Skeletal muscle tissue (tissue), 4 donors: Measurements from ENCODE around the gene CORO2A. TPM values are rescaled to one million over a fixed set of nuclear protein-coding genes. Genes with fewer than 3 reads are reported as not detected.
"Not testable (repeated sequence)": the region's sequence is repeated elsewhere in the genome, so short reads cannot be mapped to it uniquely, and the experiment has no call there.

Source experiments
- H3K27ac ChIP-seq: one replicate; pipeline ENCODE4 v1.7.0; 2013; ENCODE audit warnings: mild to moderate bottlenecking, low read depth, low read length, inconsistent platforms
- H3K27me3 ChIP-seq, 3 donors: one replicate each; pipeline ENCODE4 v1.7.0; 2013; ENCODE audit warnings: low read length in 3 of 3; ENCODE audit not compliant: control insufficient read depth in 3 of 3, insufficient read depth in 3 of 3
- H3K36me3 ChIP-seq, 3 donors: one replicate each; pipeline ENCODE4 v1.7.0; 2013; ENCODE audit warnings: low read length in 3 of 3; ENCODE audit not compliant: control insufficient read depth in 3 of 3, insufficient read depth in 3 of 3
- H3K4me1 ChIP-seq, 3 donors: one replicate each; pipeline ENCODE4 v1.7.0; 2013; ENCODE audit warnings: low read length in 3 of 3, mild to moderate bottlenecking in 3 of 3; ENCODE audit not compliant: control insufficient read depth in 3 of 3, insufficient read depth in 3 of 3
- H3K4me3 ChIP-seq, 3 donors: one replicate each; pipeline ENCODE4 v1.7.0; 2013; ENCODE audit warnings: low read length in 3 of 3
- H3K9ac ChIP-seq, 3 donors: one replicate each; pipeline ENCODE4 v1.7.0; 2013; ENCODE audit warnings: low read length in 3 of 3, mild to moderate bottlenecking in 3 of 3, moderate library complexity in 2 of 3, low read depth in 1 of 3
- H3K9me3 ChIP-seq, 3 donors: one replicate each; pipeline ENCODE4 v1.7.0; 2013; ENCODE audit warnings: low read length in 3 of 3; ENCODE audit not compliant: control insufficient read depth in 3 of 3
- total RNA-seq: library from RNA; depleted of rRNA; stranded (reverse); fragments of >200 nt; gene quantifications from one replicate; pipeline ENCODE4 v1.2.3, GENCODE V29; 2014
- donor health status: Osteomylitis.

CORO2A gene
- total RNA-seq, 1 donor from 2014 or later, result under 0.01 TPM

DNA sequence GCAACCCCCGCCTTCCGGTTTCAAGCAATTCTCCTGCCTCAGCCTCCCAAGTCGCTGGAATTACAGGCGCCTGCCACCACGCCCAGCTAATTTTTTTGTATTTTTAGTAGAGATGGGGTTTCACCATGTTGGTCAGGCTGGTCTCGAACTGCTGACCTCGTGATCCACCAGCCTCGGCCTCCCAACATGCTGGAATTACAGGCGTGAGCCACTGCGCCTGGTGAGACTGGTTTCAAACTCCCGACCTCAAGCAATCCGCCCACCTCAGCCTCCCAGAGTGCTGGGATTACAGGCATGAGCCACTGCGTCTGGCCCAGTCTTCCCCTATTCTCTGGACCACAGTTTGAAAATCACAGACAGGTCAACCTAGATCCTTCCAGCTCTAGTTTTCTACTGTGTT lies 68.3 kb downstream of the CORO2A start:
- not testable (repeated sequence) for H3K4me3 ChIP-seq, H3K27ac ChIP-seq, H3K36me3 ChIP-seq, H3K9ac ChIP-seq, H3K9me3 ChIP-seq, H3K4me1 ChIP-seq
- peaks cover 0 to 10% (median 5%) of the 10 kb centered on the region in 3 donors for H3K27me3 ChIP-seq

GRCh38 chr9:98121058-98121457 lies 71.4 kb downstream of the CORO2A start:
- no peaks in the 10 kb centered on the region for H3K36me3 ChIP-seq
- no peak overlapping the region for H3K4me3 ChIP-seq
- no peaks in the 10 kb centered on the region for H3K9me3 ChIP-seq
- H3K4me1 ChIP-seq, result peaks cover 4 to 14% (median 9%) of the 10 kb centered on the region in 3 donors
- no peak overlapping the region for H3K27ac ChIP-seq
- H3K27me3 ChIP-seq, result peaks cover 0 to 23% (median 9%) of the 10 kb centered on the region in 3 donors
- no peak overlapping the region for H3K9ac ChIP-seq

- Histone ChIP-seq H3K36me3 (no peaks in the 10 kb centered on the region), H3K4me1 (peaks cover 4 to 14% (median 9%) of the 10 kb centered on the region in 3 donors), H3K27ac (no peak overlapping the region), H3K4me3 (no peak overlapping the region), H3K9me3 (no peaks in the 10 kb centered on the region), H3K9ac (no peak overlapping the region), H3K27me3 (peaks cover 0 to 23% (median 9%) of the 10 kb centered on the region in 3 donors)
Observed at GRCh38 chr9:98120476-98120875, 72.0 kb downstream of the CORO2A start.

DNA sequence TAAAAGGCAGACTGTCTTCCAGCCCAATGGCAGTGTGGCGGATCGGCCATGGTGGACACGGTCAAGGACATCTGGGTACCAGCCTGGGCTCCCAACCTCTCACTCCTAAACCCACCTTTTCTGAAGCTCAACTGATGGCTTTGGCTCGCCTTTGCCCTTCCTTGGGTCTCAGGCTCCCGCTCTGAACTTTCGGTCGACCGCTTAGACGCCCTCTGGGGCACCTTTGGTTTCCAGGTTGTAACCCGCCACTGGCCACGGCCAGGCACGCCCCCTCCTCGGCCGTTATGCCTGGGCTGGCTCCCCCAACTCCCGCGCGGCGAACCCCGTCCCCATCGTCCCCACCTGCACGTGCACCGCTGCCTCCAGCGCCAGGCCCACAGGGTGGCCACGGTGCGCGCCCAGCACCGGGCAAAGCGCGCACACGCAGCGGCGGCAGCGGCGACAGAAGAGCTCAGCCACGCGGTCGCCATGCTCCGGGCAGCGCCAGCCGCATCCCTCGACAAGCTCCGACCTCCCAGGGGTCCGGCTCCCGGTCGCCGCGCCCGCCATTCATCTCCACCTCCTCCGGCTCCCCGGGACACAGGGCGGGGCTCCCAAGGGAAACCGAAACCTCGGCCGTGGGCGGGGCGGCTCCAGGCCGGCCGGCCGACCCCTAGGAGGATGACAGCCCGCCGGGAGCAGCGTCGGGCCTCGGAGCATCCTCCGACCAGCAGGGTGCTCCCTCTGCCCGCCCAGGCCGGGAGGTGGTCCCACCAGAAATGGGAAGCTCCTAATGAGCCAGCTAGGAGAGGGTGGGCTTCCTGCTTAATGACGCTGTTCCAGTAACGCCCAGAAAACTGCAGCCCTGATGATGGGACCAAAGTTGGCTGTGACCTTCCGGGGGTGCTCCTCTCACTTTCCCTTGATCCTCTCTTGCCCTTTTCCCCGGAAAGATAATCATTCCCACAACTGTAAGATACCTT lies 73.5 kb downstream of the CORO2A start, which contains the start of gene TRIM14:
TSS of gene TRIM14 (minus strand) at position 583 of the 962 bp plus-strand sequence. CDS start at position 549, 34 bp downstream.
- Histone ChIP-seq H3K9ac (peak within 1 kb of the TSS; percentile 40 to 50 (median 43)), H3K36me3 (no peaks in the 10 kb centered on the region), H3K4me3 (peak within 1 kb of the TSS; percentile 69 to 74 (median 71)), H3K4me1 (peaks cover 4 to 14% (median 9%) of the 10 kb centered on the region in 3 donors), H3K9me3 (no peaks in the 10 kb centered on the region), H3K27ac (peak within 1 kb of the TSS; percentile 9), H3K27me3 (peaks cover 0 to 23% (median 9%) of the 10 kb centered on the region in 3 donors)

DNA sequence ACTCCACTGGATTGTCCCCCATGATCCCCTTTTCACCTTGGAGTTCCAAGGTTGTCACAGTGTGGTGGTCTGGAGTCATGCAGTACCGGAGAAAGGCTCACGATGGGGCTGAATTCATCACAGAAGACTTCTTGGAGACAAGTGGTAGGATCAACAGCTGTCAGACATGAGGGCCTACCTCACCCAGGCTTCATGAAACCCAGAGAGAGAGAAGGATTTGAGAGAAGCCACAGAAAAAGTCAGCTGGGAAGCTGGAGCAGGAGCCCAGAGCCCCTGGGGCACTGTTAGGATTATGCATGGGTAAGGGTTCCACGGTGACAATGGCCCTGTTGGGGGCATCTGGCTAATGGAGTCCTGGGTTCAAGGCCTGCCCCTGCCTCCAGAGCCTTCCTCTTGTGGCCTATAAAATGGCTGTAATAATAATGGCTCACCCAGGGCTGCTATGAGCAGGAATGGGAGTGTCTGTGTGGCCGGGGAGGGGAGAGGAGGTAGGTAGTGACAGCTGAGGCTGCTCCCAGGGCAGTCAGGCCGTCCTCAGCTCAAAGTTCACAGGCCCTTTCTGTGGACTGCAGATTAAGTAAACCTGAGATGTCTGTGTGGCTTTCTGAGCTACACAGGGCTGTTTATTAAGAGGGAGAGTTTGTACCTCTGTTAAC lies 74.3 kb downstream of the CORO2A start:
- Histone ChIP-seq H3K4me1 (peaks cover 4 to 14% (median 9%) of the 10 kb centered on the region in 3 donors), H3K27ac (peak overlapping the region; percentile 9), H3K9ac (no peak overlapping the region)

GRCh38 chr9:98117097-98117496 lies 75.3 kb downstream of the CORO2A start:
- H3K4me3 ChIP-seq, H3K27ac ChIP-seq, H3K9ac ChIP-seq, H3K36me3 ChIP-seq, H3K9me3 ChIP-seq: not testable (repeated sequence)
- peaks cover 0 to 20% (median 9%) of the 10 kb centered on the region in 3 donors for H3K27me3 ChIP-seq
- peaks cover 4 to 14% (median 9%) of the 10 kb centered on the region in 3 donors for H3K4me1 ChIP-seq

More for the DNA sequence above, 74.3 kb downstream of the CORO2A start:
- peaks cover 0 to 23% (median 9%) of the 10 kb centered on the region in 3 donors for H3K27me3 ChIP-seq
- peak overlapping the region; percentile 69 to 74 (median 71) for H3K4me3 ChIP-seq
- H3K9me3 ChIP-seq, result no peaks in the 10 kb centered on the region
- no peaks in the 10 kb centered on the region for H3K36me3 ChIP-seq

- Histone ChIP-seq H3K9me3 (peaks cover 0 to 2% (median 0%) of the 10 kb centered on the region in 3 donors), H3K4me1 (peaks cover 0 to 4% (median 0%) of the 10 kb centered on the region in 3 donors), H3K9ac (no peak overlapping the region), H3K36me3 (no peaks in the 10 kb centered on the region), H3K4me3 (no peak overlapping the region), H3K27ac (no peak overlapping the region), H3K27me3 (no peaks in the 10 kb centered on the region)
Observed at GRCh38 chr9:98109052-98109451, 83.4 kb downstream of the CORO2A start.

GRCh38 chr9:98108531-98109031 lies 83.9 kb downstream of the CORO2A start:
- no peaks in the 10 kb centered on the region for H3K27me3 ChIP-seq
- no peak overlapping the region for H3K9ac ChIP-seq
- peaks cover 0 to 4% (median 0%) of the 10 kb centered on the region in 3 donors for H3K4me1 ChIP-seq
- no peak overlapping the region for H3K4me3 ChIP-seq
- no peaks in the 10 kb centered on the region for H3K36me3 ChIP-seq
- peaks cover 0 to 2% (median 0%) of the 10 kb centered on the region in 3 donors for H3K9me3 ChIP-seq
- H3K27ac ChIP-seq, result no peak overlapping the region

DNA sequence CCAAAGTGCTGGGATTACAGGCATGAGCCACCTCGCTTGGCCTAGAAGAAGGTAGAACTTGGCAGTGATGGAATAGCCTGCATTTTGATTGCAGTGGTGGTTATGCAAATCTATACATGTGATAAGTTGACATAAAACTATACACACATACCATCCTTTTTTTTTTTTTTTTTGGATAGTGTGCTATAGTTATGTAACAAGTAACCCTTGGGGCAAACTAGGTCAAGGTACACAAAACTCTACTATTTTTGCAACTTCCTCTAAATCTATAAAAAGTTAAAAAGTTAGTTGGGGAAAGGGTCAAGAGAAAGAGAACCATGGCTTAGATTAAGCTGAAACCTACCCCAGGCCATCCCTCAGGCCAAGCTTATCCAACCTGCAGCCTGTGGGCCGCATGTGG lies 84.5 kb downstream of the CORO2A start:
- Histone ChIP-seq H3K9ac (no peak overlapping the region), H3K36me3 (no peaks in the 10 kb centered on the region), H3K27me3 (no peaks in the 10 kb centered on the region), H3K27ac (no peak overlapping the region), H3K9me3 (peaks cover 0 to 2% (median 0%) of the 10 kb centered on the region in 3 donors), H3K4me3 (no peak overlapping the region), H3K4me1 (peaks cover 0 to 4% (median 0%) of the 10 kb centered on the region in 3 donors)
